HG03520 (cell line): ENCODE data around the gene ENTHD1.
"Not testable (repeated sequence)": the region's sequence is repeated elsewhere in the genome, so short reads cannot be mapped to it uniquely, and the experiment has no call there.

Experiments
- ATAC-seq: cut with Tn5 transposase; IDR thresholded peaks from one replicate; pipeline ENCODE4 v1.9.1; 2021; ENCODE audit warnings: mild to moderate bottlenecking, moderate library complexity; ENCODE audit not compliant: unreplicated experiment

ENTHD1 gene

GRCh38 chr22:39925909-39926679, 32.5 kb upstream of the ENTHD1 start:
- ATAC-seq: no peak

GRCh38 chr22:39925273-39925672, 31.7 kb upstream of the ENTHD1 start:
- no peak for ATAC-seq

- no peak for ATAC-seq
These were observed 30.7 kb upstream of the ENTHD1 start for GRCh38 chr22:39924286-39924685.

- ATAC-seq: no peak
These were observed 30.1 kb upstream of the ENTHD1 start for GRCh38 chr22:39923696-39924095.

- no peak for ATAC-seq
These were observed 26.7 kb upstream of the ENTHD1 start for GRCh38 chr22:39920134-39920743.

- no peak for ATAC-seq
These were observed 24.4 kb upstream of the ENTHD1 start for GRCh38 chr22:39917776-39918495.

- no peak for ATAC-seq
These were observed 23.7 kb upstream of the ENTHD1 start for GRCh38 chr22:39917197-39917643.

- ATAC-seq: no peak
These were observed 22.9 kb upstream of the ENTHD1 start for GRCh38 chr22:39916496-39916895.

GRCh38 chr22:39915295-39915726, 21.8 kb upstream of the ENTHD1 start:
- ATAC-seq: no peak

- no peak for ATAC-seq
These were observed 21.0 kb upstream of the ENTHD1 start for GRCh38 chr22:39914584-39914983.

- no peak for ATAC-seq
These were observed 20.3 kb upstream of the ENTHD1 start for GRCh38 chr22:39913886-39914285.

- ATAC-seq: no peak
These were observed 19.8 kb upstream of the ENTHD1 start for GRCh38 chr22:39913321-39913720.

GRCh38 chr22:39910876-39911613, 17.5 kb upstream of the ENTHD1 start:
- no peak for ATAC-seq

- ATAC-seq: no peak
These were observed 15.2 kb upstream of the ENTHD1 start for GRCh38 chr22:39908737-39909136.

- ATAC-seq: no peak
These were observed 14.6 kb upstream of the ENTHD1 start for GRCh38 chr22:39908136-39908535.

- no peak for ATAC-seq
These were observed 14.1 kb upstream of the ENTHD1 start for GRCh38 chr22:39907605-39908097.

GRCh38 chr22:39907047-39907446, 13.5 kb upstream of the ENTHD1 start:
- no peak for ATAC-seq

- no peak for ATAC-seq
These were observed 12.6 kb upstream of the ENTHD1 start for GRCh38 chr22:39906207-39906606.

GRCh38 chr22:39905687-39906086, 12.1 kb upstream of the ENTHD1 start:
- ATAC-seq: no peak

- no peak for ATAC-seq
These were observed 11.3 kb upstream of the ENTHD1 start for GRCh38 chr22:39904862-39905261.

- not testable (repeated sequence) for ATAC-seq
These were observed 10.5 kb upstream of the ENTHD1 start for GRCh38 chr22:39904024-39904423.
